GM21723 (cell line): ENCODE results near the gene GALC.

Source experiments
- ATAC-seq: cut with Tn5 transposase; IDR thresholded peaks from one replicate; pipeline ENCODE4 v1.9.1; 2021; ENCODE audit warnings: mild to moderate bottlenecking, moderate library complexity; ENCODE audit not compliant: unreplicated experiment

The GALC gene

GRCh38 chr14:87960013-87960787, 32.8 kb downstream of the GALC start:
- ATAC-seq: no peak

DNA sequence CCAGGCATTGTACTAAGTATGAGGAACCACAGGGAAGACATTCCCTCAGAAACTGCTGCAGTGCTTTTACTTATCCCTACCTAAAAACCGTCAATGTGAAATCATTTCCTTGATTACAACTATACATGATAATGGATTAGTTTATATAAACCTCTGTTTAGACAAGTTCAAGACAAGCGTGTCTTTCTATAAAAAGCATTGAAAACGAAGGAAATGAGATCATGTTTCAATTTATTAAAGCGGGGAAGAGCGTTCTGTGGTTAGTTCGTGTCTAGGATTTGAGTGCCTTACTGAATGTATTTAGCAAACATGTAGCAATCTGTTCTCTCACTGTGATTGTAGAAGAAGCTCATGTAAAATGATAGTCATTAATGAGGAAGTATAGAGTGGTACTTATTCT, 37.5 kb downstream of the GALC start:
- no peak for ATAC-seq

DNA sequence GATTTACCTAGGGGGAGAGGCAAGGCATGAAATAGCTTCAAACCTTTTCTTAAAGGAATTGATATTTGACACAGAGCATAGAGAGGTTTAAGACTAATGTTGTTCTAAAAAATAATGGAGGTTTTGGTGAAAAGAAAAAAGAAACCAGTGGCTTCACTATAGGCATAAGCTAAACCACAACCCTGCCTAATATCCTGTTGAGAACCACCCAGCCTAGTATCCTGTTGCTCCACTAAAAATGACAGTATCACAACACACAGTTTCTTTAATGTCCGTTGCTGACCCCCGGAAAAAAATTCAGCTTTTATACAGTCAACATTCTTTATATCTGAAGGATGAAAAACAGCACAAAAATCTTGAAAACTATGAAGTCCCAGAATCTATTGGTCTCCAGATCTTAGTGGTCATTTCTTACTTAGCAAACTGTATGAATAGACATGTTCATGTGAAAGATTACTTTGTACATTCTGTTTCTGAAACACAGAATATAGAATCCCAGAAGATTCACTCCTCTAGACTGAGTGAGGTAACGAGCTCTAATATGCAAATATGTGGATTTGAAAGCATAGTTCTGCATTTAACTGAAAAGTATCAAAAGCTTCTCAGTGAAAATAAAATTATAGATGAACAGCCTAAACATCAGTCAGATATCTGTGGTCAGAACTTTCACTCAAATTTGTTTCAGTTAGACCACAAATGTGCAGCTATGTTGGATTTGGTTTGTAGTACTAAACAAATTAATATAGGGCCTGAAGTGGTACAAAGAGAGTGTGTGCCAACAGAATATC, 40.5 kb downstream of the GALC start:
- ATAC-seq: peak; percentile 83

GRCh38 chr14:87944987-87945604, 47.9 kb downstream of the GALC start:
- ATAC-seq: no peak

- no peak for ATAC-seq
Observed at GRCh38 chr14:87940894-87941293, 52.1 kb downstream of the GALC start.

- ATAC-seq: peak; percentile 98
Observed at GRCh38 chr14:87940382-87940781, 52.6 kb downstream of the GALC start.

DNA sequence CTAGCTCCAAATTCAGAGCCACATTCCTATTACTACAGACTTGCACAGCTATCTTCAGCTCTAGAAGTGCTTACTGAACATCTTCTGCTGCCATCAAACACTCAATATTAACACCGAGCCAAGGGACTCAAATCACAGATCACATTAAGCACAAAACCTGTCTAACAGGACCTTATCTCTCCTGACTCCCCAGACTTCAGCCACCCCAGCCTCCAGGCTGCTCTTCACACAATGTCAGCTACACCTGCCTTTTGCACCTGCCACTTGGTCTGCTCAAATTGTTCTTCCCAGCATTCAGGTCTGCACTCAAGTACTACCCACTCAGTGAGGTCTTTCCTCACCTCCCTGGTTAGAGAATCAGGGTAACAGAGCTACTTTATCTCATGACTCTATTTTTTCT, 57.1 kb downstream of the GALC start:
- ATAC-seq: no peak

GRCh38 chr14:87935081-87935828, 57.7 kb downstream of the GALC start:
- ATAC-seq: no peak

- ATAC-seq: no peak
Observed at GRCh38 chr14:87934185-87934584, 58.8 kb downstream of the GALC start.

- ATAC-seq: no peak
Observed at GRCh38 chr14:87916886-87917275, 76.1 kb downstream of the GALC start.

- ATAC-seq: no peak
Observed at GRCh38 chr14:87916103-87916885, 76.7 kb downstream of the GALC start.

GRCh38 chr14:87908550-87908949, 84.4 kb downstream of the GALC start:
- ATAC-seq: no peak

- no peak for ATAC-seq
Observed at GRCh38 chr14:87901652-87902051, 91.3 kb downstream of the GALC start.

GRCh38 chr14:87901236-87901635, 91.7 kb downstream of the GALC start:
- no peak for ATAC-seq

- ATAC-seq: no peak
Observed at GRCh38 chr14:87899228-87899627, 93.8 kb downstream of the GALC start.

GRCh38 chr14:87898301-87898700, 94.7 kb downstream of the GALC start:
- no peak for ATAC-seq

DNA sequence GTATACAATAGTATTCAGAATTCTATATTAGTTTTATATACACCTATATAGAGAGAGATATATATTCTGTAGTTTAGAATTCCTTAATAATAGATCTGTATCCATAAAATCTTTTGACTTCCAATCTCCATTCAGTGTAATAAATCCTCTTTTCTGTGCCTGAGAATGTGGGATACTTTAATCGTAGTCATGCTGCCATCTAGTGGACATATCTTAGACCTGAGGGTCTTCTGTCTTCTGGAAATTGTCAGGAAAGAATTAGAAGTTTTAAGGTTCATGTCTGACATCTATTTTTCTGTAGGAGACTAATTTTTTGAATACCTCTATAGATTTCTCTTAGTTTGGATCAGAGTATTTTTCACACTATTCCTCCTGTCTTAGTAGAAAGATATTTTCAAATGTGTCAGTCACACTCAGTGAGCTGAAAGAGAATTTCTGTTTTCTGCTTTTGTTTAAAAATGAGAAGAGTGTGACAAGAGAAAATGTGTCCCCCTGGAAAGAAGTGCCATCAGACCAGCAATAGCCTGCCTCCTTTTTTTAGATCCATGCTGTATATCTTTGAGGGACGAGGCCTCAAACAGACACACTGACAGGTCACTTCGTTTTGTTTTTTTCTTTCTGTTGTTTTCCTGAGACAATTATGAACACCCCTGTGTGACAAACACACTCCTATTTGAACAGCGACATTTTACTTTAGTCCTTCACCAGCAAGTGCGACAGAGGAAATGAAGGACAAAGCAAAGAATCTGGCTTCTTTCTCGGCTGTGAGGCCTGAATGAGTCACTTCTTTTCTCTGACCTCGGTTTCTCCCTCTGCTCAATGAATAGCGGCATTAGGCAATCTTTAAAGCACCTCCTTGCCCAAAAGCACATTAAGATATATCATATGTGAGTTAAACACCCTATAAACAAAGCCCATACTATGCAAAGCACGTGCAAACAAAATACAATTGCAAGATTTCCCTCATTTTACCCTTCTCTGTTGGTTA, 96.3 kb downstream of the GALC start:
- ATAC-seq: no peak

DNA sequence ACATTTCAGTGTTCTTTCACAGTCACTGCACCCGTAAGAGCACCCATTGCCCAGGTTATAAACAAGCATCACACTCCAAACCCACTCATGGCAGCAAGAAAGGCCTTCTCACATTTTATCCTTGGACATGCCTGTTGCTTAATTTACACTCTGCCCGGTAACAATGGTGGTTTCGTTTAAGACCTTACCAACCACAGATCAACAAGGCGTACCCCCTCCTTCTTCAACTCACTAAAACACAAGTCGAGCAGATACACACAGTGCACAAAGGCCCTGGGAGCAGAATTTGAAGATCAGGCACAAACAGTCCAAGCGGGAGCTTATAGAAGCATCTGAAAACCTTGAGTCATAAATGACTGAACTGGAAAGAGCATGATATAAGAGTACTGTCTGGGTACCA, 98.1 kb downstream of the GALC start:
- no peak for ATAC-seq

- ATAC-seq: no peak
Observed at GRCh38 chr14:87892763-87893162, 100.2 kb downstream of the GALC start.
